Measurements from ENCODE around the gene MYH9.
A peak's percentile ranks its signal among the peaks of the same experiment; 100 is the strongest.

MYH9 gene

GRCh38 chr22:36360011-36360410 is 27.8 kb downstream of the MYH9 start:
- Histone ChIP-seq H3K36me3 (ENCODE audit: control insufficient read depth, insufficient read depth, low read length) (no peaks in the 10 kb centered on the region), H3K4me1 (peaks cover 46% of the 10 kb centered on the region), H3K79me2 (peaks cover 39% of the 10 kb centered on the region), H3K27me3 (ENCODE audit: control insufficient read depth, insufficient read depth, low read length) (no peaks in the 10 kb centered on the region), H3K4me3 (ENCODE audit: low read depth, low read length) (no peak overlapping the region), H3K9ac (no peak overlapping the region), H3K9me3 (ENCODE audit: control insufficient read depth, low read length) (no peaks in the 10 kb centered on the region), H3K4me2 (ENCODE audit: low read length) (no peak overlapping the region), H3K27ac (peak overlapping the region; percentile 89), H2AFZ (no peak overlapping the region)
- TF ChIP-seq CTCF (IDR thresholded peaks at IDR 0.05): no peak

GRCh38 chr22:36359470-36359996 is 28.2 kb downstream of the MYH9 start:
- Histone ChIP-seq H3K79me2 (peaks cover 36% of the 10 kb centered on the region), H3K4me3 (ENCODE audit: low read depth, low read length) (no peak overlapping the region), H3K4me2 (ENCODE audit: low read length) (no peak overlapping the region), H3K9ac (no peak overlapping the region), H3K27me3 (ENCODE audit: control insufficient read depth, insufficient read depth, low read length) (no peaks in the 10 kb centered on the region), H3K27ac (peak overlapping the region; percentile 29), H3K36me3 (ENCODE audit: control insufficient read depth, insufficient read depth, low read length) (no peaks in the 10 kb centered on the region), H3K4me1 (peaks cover 43% of the 10 kb centered on the region), H3K9me3 (ENCODE audit: control insufficient read depth, low read length) (no peaks in the 10 kb centered on the region), H2AFZ (no peak overlapping the region)
- no peak for TF ChIP-seq CTCF (IDR thresholded peaks at IDR 0.05)

GRCh38 chr22:36358533-36359469 is 29.0 kb downstream of the MYH9 start:
- Histone ChIP-seq H3K4me1 (peaks cover 36% of the 10 kb centered on the region), H3K9me3 (ENCODE audit: control insufficient read depth, low read length) (no peaks in the 10 kb centered on the region), H3K79me2 (peaks cover 38% of the 10 kb centered on the region), H3K27me3 (ENCODE audit: control insufficient read depth, insufficient read depth, low read length) (no peaks in the 10 kb centered on the region), H3K36me3 (ENCODE audit: control insufficient read depth, insufficient read depth, low read length) (no peaks in the 10 kb centered on the region), H3K4me3 (ENCODE audit: low read depth, low read length) (no peak overlapping the region), H3K9ac (no peak overlapping the region), H3K4me2 (ENCODE audit: low read length) (no peak overlapping the region), H2AFZ (no peak overlapping the region), H3K27ac (peak overlapping the region; percentile 24)
- no peak for TF ChIP-seq CTCF (IDR thresholded peaks at IDR 0.05)

GRCh38 chr22:36356708-36357624 is 30.8 kb downstream of the MYH9 start:
- H3K9me3 ChIP-seq (ENCODE audit: control insufficient read depth, low read length): no peaks in the 10 kb centered on the region
- H3K9ac ChIP-seq: no peak overlapping the region
- H3K36me3 ChIP-seq (ENCODE audit: control insufficient read depth, insufficient read depth, low read length): no peaks in the 10 kb centered on the region
- peak overlapping the region; percentile 42 for H3K27ac ChIP-seq
- H3K4me1 ChIP-seq: peaks cover 28% of the 10 kb centered on the region
- TF ChIP-seq CTCF (IDR thresholded peaks at IDR 0.05): no peak
- H3K4me3 ChIP-seq (ENCODE audit: low read depth, low read length): no peak overlapping the region
- no peaks in the 10 kb centered on the region for H3K27me3 ChIP-seq (ENCODE audit: control insufficient read depth, insufficient read depth, low read length)
- peaks cover 33% of the 10 kb centered on the region for H3K79me2 ChIP-seq
- H2AFZ ChIP-seq: no peak overlapping the region
- no peak overlapping the region for H3K4me2 ChIP-seq (ENCODE audit: low read length)

Measured in parathyroid adenoma (tissue), 2 donors.